Erythroblast (primary cell): ENCODE measurements around the gene PTGES3L.

Experiments used
- GATA1 ChIP-seq: IDR thresholded peaks from 2 replicates; pipeline ENCODE4 v1.6.1; 2011; ENCODE audit warnings: low read depth, mild to moderate bottlenecking, control low read depth, low read length, moderate library complexity
- POLR2A ChIP-seq: IDR thresholded peaks from 2 replicates; pipeline ENCODE4 v1.6.1; 2011; ENCODE audit warnings: mild to moderate bottlenecking, low read length

DNA sequence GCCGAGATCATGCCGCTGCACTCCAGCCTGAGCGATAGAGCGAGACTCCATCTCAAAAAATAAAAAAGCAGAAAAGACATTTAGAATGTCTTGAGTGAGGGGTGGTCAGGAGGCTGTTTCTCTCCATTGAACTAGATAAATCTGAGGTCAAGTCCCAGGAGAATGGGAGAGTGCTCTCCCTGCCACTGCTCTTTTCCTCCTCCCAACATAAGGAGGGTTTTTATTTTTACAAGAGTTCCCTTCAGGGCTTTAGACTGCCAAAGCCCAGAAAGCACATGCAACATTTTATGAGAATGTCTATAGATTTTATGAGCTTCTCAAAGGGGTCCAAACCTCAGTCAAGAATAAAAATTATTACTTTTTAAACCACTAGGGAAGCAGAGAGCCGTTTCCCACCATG, 46.7 kb upstream of the PTGES3L start:
- no peak for TF ChIP-seq POLR2A
- no peak for TF ChIP-seq GATA1
